Lower lobe of right lung (tissue), 2 donors: Measurements from ENCODE around the gene CYYR1. TPM values are rescaled to one million over a fixed set of nuclear protein-coding genes. Genes with fewer than 3 reads are reported as not detected.

Source experiments
- ATAC-seq, 2 donors: fragments of 200-7000 bp; cut with Tn5 transposase; one replicate each; pipeline ENCODE4 v1.9.1; 2020 to 2022; ENCODE audit warnings: mild to moderate bottlenecking in 2 of 2, moderate library complexity in 2 of 2
- DNase-seq: peaks from one replicate; pipeline ENCODE4 v3.0.0-alpha.2; 2020
- H3K27ac ChIP-seq: fragments of 200-600 bp; one replicate; pipeline ENCODE4 v1.8.0; 2022
- H3K27me3 ChIP-seq: fragments of 200-600 bp; one replicate; pipeline ENCODE4 v1.8.0; 2022; ENCODE audit warnings: low read depth
- H3K36me3 ChIP-seq: fragments of 200-600 bp; one replicate; pipeline ENCODE4 v1.8.0; 2022; ENCODE audit warnings: mild to moderate bottlenecking
- H3K4me1 ChIP-seq: fragments of 200-600 bp; one replicate; pipeline ENCODE4 v1.8.0; 2022
- H3K4me3 ChIP-seq: fragments of 200-600 bp; one replicate; pipeline ENCODE4 v1.8.0; 2022; ENCODE audit warnings: mild to moderate bottlenecking
- H3K9me3 ChIP-seq: fragments of 200-600 bp; one replicate; pipeline ENCODE4 v1.8.0; 2022
- CTCF ChIP-seq: fragments of 200-600 bp; IDR thresholded peaks from one replicate; pipeline ENCODE4 v1.8.0; 2022; ENCODE audit warnings: antibody characterized with exemption, mild to moderate bottlenecking
- intact Hi-C: fragments of 100-400 bp; cut with DNase I; formaldehyde crosslinking; loops from one replicate; pipeline ENCODE4 v1.11.0; 2022
- total RNA-seq: library from RNA; stranded (reverse); fragmentation: NEBNext Ultra II Directional; extraction: Animal tissue kit (Norgen Biotek cat#: 25700); gene quantifications from one replicate; pipeline ENCODE4 v1.2.1, GENCODE V29; 2021
- donor health status: DM: no; HTN: yes; CAD: no; lungs with severe emphysema.

CYYR1 gene
- total RNA-seq, 1 donor from 2014 or later: 28.1 TPM

GRCh38 chr21:26583769-26584168, 10.7 kb upstream of the CYYR1 start:
- H3K36me3 ChIP-seq: no peaks in the 10 kb centered on the region
- ATAC-seq: no peak
- peaks cover 4% of the 10 kb centered on the region for H3K9me3 ChIP-seq
- intact Hi-C loops: no loop called here
- H3K4me3 ChIP-seq: no peak overlapping the region
- no peak for DNase-seq
- no peaks in the 10 kb centered on the region for H3K4me1 ChIP-seq
- H3K27ac ChIP-seq: no peak overlapping the region
- no peak for TF ChIP-seq CTCF
- H3K27me3 ChIP-seq: no peaks in the 10 kb centered on the region

DNA sequence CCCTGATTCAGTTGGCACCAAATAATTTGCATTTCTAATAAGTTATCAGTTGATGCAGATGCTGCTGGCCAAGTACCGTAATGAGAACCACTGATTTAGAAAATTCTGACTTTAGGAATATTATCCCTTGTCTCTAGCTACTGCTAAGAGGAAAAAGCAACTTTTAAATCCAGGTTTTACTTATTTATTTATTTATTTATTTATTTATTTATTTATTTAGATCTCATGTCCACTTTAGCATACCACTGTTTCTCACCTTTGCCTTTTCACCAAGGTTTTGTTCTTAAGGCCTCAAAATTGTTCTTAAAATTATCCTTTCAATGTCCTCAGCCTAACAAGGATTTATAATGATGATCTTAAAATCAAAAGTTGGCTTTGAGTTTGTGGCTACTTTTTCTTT, 8.7 kb upstream of the CYYR1 start:
- no peak overlapping the region for H3K4me3 ChIP-seq
- H3K9me3 ChIP-seq: peaks cover 4% of the 10 kb centered on the region
- no peaks in the 10 kb centered on the region for H3K4me1 ChIP-seq
- TF ChIP-seq CTCF: no peak
- intact Hi-C loops: no loop called here
- no peak overlapping the region for H3K27ac ChIP-seq
- H3K36me3 ChIP-seq: no peaks in the 10 kb centered on the region
- ATAC-seq: no peak
- no peak for DNase-seq
- no peaks in the 10 kb centered on the region for H3K27me3 ChIP-seq

DNA sequence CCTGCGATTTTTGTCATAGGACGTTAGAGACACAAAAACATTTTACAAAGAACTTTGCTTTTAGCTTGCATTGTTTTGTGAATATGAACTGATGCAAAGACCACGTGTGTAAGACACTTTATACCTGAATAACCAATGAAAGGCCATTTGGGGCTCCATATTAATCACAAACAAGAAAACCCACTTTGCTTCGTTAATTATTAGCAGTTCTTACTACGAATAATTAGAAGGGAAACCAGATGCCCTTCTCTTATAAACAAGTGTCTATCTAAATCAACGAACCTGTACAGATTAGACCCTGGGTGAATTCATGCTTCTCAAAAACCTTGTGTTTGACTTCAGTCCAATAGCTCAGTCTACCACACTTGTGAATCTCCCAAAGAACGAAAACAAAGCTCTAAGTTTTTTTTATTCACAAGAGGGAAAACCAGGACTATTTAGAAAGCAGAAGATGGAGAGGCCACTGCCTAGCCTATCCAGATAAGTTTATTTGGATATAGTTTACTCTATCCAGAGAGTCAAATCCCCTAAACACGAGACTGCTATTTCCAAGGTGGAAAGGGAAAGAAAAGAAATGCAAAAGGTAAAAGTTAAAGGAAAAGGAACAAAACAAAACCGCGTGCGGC, 897 bp downstream of the CYYR1 start:
- no peaks in the 10 kb centered on the region for H3K27me3 ChIP-seq
- peaks cover 3% of the 10 kb centered on the region for H3K4me1 ChIP-seq
- intact Hi-C loops: no loop called here
- peak overlapping the region; percentile 58 for H3K4me3 ChIP-seq
- H3K27ac ChIP-seq: peak overlapping the region; percentile 79
- no peaks in the 10 kb centered on the region for H3K36me3 ChIP-seq
- no peak for TF ChIP-seq CTCF
- no peaks in the 10 kb centered on the region for H3K9me3 ChIP-seq
- no peak for DNase-seq
- ATAC-seq: no peak

DNA sequence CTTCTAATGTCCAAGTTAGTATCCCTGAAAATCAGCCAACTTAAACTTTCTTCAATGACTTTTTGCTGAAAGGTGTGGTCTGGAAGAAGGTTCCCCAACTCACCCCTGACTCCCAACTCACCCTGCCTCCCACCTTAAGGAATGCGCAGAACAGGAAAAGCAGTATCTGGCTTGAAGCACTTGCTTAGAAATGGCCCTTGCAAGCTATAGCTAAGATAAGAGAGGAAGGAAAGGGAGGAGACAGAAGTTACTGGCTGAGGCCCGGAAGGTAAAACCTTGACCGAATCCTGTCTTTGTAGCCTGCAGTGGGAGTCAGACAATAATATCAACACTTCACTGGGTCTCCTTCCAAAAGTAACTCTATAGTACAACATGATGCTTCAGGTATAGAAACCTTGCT, 2.9 kb downstream of the CYYR1 start:
- peaks cover 3% of the 10 kb centered on the region for H3K4me1 ChIP-seq
- no peaks in the 10 kb centered on the region for H3K36me3 ChIP-seq
- H3K27ac ChIP-seq: no peak overlapping the region
- intact Hi-C loops: no loop called here
- ATAC-seq (no peak), DNase-seq (no peak)
- H3K4me3 ChIP-seq: peak overlapping the region; percentile 7
- H3K9me3 ChIP-seq: no peaks in the 10 kb centered on the region
- TF ChIP-seq CTCF: no peak
- H3K27me3 ChIP-seq: no peaks in the 10 kb centered on the region

- no peak for ATAC-seq
- Histone ChIP-seq H3K27ac (no peak overlapping the region), H3K4me3 (no peak overlapping the region), H3K4me1 (no peaks in the 10 kb centered on the region), H3K36me3 (no peaks in the 10 kb centered on the region), H3K27me3 (no peaks in the 10 kb centered on the region), H3K9me3 (no peaks in the 10 kb centered on the region)
- no peak for DNase-seq
- intact Hi-C loops: no loop called here
- no peak for TF ChIP-seq CTCF
Observed at GRCh38 chr21:26565546-26565945, 7.5 kb downstream of the CYYR1 start.

DNA sequence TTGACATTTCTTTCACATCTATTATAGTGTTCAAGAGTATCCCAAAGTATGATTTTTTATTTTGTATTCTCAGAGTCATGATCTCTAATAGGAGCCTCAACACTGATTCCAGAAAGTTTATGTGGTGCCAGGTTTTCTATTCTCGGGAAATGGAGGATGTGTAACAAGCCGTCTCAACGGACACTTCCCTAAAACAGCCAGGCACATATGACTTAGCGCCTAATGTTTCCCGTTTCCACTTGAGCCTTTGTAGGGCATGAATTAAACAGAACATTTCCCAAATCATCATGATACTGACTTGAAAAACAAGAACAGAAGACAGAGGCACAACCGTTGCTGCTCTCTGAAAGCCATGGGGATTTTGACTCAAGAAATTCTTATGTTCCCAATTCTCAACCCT, 8.0 kb downstream of the CYYR1 start:
- no peak overlapping the region for H3K4me3 ChIP-seq
- no peaks in the 10 kb centered on the region for H3K9me3 ChIP-seq
- no peaks in the 10 kb centered on the region for H3K4me1 ChIP-seq
- H3K27ac ChIP-seq: no peak overlapping the region
- intact Hi-C loops: no loop called here
- ATAC-seq (peak; percentile 41 to 51), DNase-seq (no peak)
- H3K36me3 ChIP-seq: no peaks in the 10 kb centered on the region
- TF ChIP-seq CTCF: no peak
- H3K27me3 ChIP-seq: no peaks in the 10 kb centered on the region
